HG03039 (cell line): ENCODE measurements around the gene CNFN.

ENCODE experiments used
- ATAC-seq: cut with Tn5 transposase; IDR thresholded peaks from one replicate; pipeline ENCODE4 v1.9.1; 2021; ENCODE audit warnings: mild to moderate bottlenecking, moderate library complexity; ENCODE audit not compliant: unreplicated experiment

Gene CNFN

GRCh38 chr19:42376177-42376555 lies 13.9 kb downstream of the CNFN start:
- no peak for ATAC-seq

GRCh38 chr19:42375415-42376176 lies 14.5 kb downstream of the CNFN start:
- ATAC-seq: no peak

DNA sequence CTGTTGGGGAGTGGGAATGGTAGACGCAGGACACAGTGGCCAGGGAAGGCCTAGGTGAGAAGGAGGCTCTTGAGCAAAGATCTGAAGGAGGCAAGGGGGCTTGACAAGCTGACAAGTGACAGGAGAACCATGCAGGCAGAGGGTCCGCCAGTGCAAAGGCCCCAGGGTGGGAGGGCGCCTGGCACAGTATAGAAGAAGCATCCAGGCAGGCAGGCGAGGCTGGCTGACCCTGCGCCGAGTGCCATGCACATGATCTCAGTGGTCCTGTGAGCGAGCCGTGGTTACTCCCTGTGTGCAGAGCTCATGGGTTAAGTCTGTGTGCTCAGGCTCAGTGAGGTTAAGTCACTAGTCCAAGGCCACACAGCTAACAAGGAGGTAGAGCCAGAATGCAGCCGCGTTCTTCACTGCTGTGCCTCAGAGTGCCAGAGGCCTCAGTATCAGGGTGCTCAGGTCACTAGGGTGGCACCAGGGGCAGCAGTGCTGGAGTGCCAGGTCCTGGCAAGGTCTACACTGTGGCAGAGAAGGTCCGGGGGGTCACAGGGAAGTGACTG lies 15.2 kb downstream of the CNFN start:
- ATAC-seq: no peak

DNA sequence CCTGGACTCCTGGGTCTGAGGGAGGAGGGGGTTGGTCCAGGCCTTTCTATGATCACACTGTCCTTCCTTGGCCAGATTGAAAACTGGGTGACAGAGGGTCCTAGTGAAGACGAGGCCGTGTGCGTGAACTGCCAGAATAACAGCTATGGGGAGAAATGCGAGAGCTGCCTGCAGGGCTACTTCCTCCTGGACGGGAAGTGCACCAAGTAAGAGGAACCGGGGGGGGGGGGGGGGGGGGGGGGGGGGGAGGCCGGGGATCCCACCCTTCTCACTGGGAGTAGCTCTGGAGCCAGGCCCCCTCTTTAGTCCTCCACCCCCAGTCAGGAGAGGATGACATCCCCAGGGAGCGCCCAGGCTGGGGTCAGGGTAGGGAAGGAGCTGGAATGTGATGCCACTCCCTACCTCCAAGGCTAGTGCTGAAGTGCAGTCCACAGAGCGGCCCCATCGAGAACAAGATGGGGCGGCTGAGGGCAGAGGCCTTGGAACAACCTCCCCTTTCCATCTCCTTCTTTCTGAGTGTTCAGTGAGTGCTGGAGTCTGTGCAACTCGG lies 19.4 kb downstream of the CNFN start:
- no peak for ATAC-seq

DNA sequence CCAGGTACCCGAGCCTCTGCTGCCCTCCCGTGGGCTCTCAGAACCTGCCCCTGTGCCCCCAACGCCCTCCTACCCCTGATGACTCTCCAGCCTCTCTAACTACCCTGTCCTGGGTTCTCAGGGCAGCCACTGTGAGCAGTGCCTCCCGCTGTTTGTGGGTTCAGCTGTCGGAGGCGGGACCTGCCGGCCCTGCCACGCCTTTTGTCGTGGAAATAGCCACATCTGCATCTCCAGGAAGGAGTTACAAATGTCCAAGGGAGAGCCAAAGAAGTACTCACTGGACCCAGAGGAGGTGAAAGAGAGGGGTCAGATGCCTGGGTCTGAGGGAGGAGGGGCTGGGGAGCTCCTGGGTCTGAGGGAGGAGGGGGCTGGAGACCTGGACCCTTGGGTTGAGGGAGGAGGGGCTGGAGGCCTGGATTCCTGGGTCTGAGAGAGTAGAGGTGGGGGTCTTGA lies 20.0 kb downstream of the CNFN start:
- ATAC-seq: no peak

DNA sequence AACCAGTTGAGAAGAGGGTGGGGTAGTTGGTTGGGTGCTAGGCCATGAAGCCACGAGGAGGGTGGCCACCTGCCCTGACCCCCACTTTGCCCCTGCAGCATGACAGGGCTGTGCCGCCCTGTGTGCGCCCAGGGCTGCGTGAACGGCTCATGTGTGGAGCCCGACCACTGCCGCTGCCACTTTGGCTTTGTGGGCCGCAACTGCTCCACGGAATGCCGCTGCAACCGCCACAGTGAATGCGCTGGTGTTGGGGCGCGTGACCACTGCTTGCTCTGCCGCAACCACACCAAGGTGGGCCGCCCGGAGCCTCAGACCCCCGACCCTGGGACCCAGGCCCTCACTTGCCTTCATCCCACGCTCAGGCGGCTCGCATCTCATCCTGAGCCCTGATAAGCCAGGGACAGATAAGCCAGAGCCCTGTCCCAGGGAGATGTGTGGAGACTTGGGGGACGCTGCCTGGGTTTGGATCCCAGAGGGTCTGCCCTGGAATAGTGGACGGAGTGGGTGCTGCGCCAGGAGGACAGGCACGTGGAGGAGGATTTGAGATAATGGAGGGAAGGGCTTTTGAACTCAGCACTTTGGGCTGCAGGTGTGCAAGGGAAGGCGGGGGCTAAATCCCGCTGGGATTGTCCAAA lies 20.5 kb downstream of the CNFN start:
- no peak for ATAC-seq

DNA sequence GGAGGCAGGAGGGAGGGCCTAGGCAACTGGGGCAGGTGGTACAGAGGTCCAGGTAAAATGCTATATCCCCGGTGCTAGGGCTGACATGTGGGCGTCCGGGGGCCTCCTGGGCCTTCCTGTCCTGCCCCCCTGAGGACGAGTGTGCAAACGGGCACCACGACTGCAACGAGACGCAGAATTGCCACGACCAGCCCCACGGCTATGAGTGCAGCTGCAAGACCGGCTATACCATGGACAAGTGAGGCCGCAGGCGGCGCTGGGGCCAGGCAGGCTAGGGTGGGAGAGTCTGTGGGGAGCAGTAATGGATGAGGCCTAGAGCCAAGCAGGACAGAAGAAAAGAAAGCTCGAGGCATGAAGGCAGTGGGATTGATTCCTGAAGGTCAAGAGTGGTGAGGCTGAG lies 21.3 kb downstream of the CNFN start:
- ATAC-seq: no peak

- no peak for ATAC-seq
These were observed 21.7 kb downstream of the CNFN start for GRCh38 chr19:42368360-42368759.

- ATAC-seq: no peak
These were observed 22.2 kb downstream of the CNFN start for GRCh38 chr19:42367929-42368328.

DNA sequence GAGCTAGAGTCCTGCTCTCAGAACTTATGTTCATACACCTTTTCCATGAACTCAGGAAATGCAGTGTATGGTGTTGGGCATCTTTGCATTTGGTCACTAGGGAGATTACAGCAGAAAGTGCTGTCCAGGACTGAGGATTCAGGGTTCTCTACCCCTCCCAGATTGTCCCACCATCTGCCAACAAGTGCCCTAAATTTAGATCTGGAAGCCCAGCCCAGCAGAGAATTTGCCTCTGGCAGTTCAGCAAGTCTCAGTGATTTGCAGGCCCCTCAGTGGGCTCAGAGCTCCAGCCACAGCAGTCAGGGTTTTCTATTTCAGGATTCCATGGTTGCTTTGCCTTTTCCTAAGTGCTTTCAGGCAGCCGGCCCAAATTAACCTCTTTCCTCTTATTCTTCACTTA lies 23.4 kb downstream of the CNFN start:
- ATAC-seq: no peak

DNA sequence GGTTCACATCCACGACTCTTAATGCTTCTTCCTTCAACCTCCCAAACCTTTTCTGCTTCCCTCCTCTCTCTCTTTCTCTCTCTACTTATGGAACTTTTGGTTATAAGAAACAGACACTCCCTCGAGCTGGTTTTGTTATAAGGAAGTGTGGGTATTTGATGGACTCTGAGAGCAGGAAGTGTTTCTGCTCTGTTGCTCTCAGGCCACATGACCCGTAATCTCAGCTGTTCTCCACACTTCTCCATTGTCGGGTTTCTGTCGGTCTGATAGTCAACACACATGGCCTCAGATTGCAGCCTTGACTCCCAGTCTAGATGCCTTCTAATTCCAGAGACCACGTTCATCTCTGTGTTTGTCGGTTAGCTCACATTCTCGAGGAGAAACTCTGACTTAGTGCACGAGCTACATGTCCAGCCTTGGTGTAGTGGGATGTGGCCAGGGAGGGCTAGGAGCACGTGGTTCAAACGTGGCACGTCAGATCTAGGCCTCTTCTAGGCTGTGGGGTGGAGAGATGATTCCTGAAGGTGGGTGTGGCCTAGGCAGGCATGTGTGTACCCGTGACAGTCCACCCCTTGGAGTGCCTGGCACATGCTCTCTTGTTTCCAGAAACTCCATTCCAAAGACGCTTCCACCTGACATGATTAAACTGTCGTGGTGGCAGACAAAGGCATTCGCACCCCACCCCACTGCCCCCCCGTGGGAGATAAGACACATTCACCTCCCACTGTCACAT lies 26.3 kb downstream of the CNFN start:
- no peak for ATAC-seq

DNA sequence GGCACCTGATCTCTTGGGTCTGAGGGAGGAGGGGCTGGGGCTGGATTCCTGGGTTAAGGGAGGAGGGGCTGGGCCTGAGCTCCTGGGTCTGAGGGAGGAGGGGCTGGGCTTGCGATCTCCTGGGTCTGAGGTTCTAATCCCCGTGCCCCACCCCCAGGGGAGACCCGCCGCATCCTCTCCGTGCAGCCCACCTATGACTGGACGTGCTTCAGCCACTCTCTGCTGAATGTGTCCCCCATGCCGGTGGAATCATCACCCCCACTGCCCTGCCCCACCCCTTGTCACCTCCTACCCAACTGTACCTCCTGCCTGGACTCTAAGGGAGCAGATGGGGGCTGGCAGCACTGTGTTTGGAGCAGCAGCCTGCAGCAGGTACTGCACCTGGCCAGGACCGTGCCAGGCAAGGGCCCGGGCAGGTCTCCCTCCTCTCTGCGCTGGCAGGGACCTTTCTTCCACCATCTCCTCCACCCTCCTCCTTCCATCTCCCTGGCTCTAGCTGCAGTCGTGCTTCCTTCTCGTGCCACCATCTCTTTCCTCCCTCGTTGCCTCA lies 27.1 kb downstream of the CNFN start:
- no peak for ATAC-seq

GRCh38 chr19:42362342-42362741 lies 27.8 kb downstream of the CNFN start:
- no peak for ATAC-seq

- ATAC-seq: no peak
These were observed 28.6 kb downstream of the CNFN start for GRCh38 chr19:42361545-42361910.

DNA sequence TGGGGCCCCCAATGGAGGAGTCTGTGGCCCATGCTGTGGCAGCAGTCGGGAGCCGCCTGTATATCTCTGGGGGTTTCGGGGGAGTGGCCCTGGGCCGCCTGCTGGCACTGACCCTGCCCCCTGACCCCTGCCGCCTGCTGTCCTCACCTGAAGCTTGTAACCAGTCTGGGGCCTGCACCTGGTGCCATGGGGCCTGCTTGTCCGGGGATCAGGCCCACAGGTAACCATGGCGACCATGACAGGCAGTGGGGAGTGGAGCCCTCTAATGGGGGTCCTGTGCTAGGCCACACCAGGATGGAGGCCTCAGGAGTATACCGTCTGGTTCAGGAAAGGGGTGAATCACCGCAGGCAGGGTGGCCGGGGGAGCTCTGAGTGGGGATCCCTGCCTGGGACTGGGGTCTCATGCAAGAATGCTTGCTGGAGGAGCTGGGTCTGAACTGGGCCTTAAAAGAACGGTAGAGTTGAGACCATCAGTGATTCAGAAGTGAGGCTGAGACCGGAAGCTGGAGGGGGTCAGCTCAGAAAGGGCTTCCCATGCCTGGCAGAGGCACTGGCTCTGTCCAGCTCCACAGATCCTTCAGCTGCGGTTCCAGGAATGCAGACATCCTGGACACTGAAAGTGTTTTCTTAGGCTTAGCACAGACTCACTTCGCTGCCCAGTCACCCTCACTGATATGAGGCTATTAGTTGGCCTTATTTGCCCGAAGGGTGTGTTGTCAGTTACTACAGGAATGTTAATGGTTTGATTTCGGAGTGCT lies 29.1 kb downstream of the CNFN start:
- no peak for ATAC-seq

DNA sequence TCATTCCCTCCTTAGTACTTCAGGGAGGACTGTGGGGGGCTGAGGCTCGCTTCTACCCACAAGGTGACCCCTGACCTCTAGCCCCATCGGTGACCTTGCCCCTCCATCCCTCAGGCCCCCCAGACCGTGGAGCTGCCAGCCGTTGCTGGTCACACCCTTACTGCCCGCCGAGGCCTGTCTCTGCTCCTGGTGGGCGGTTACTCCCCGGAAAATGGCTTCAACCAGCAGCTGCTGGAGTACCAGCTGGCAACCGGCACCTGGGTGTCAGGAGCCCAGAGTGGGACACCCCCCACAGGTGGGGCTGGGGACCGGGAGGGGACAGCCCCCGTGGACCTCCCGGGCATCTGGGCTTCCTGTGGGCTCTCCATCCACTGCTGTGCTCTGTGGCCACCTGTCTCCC lies 32.8 kb downstream of the CNFN start:
- no peak for ATAC-seq

DNA sequence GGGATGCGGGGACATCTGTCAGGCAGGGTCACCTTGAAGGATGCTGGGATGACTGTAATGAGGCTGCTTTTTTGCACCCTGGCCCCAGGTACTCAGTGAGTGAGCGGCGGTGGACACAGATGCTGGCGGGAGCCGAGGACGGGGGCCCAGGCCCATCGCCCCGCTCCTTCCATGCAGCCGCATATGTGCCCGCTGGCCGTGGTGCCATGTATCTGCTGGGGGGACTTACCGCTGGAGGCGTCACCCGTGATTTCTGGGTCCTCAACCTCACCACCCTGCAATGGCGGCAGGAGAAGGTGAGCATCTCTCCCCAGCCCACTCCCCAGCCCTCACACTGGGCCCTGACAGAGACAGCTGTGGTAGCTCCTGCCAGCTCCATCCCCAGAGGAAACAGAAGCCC lies 33.4 kb downstream of the CNFN start:
- ATAC-seq: no peak

DNA sequence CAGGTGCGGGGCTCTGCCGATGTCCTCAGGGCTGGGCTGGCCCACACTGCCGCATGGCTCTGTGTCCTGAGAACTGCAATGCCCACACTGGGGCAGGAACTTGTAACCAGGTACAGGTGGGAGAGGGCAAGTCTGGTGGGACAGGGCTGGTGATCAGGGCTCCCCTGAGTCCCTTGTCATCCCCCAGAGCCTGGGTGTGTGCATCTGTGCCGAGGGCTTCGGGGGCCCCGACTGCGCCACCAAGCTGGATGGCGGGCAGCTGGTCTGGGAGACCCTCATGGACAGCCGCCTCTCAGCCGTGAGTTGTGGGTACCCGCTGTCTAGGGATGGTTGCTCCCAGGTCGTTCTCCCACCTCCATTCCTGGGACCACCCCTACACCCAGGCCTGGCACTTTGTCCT lies 34.2 kb downstream of the CNFN start:
- ATAC-seq: no peak

DNA sequence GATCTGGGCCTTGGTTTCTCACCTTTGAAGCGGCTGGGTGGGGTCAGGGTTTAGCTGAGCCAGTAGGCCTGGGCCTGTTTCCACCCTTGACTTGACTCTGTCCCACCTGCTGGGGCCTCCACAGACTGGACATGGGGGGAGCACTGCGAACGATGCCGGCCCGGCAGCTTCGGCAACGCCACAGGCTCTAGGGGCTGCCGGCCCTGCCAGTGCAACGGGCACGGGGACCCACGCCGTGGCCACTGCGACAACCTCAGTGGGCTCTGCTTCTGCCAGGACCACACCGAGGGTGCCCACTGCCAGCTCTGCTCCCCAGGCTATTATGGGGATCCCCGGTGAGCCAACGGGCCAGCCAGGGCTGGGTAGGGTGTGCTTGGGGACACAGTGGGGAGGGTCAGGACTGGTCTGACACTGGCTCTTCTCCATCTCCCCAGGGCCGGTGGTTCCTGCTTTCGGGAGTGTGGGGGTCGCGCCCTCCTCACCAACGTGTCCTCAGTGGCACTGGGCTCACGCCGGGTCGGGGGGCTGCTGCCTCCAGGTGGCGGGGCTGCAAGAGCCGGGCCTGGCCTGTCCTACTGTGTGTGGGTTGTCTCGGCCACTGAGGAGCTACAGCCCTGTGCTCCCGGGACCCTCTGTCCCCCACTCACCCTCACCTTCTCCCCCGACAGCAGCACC lies 36.6 kb downstream of the CNFN start:
- ATAC-seq: no peak
